HG02798 (cell line): ENCODE data around the gene CD86.

ENCODE experiments used
- ATAC-seq: cut with Tn5 transposase; IDR thresholded peaks from one replicate; pipeline ENCODE4 v1.9.1; 2021; ENCODE audit warnings: mild to moderate bottlenecking; ENCODE audit not compliant: unreplicated experiment, poor library complexity

The CD86 gene

DNA sequence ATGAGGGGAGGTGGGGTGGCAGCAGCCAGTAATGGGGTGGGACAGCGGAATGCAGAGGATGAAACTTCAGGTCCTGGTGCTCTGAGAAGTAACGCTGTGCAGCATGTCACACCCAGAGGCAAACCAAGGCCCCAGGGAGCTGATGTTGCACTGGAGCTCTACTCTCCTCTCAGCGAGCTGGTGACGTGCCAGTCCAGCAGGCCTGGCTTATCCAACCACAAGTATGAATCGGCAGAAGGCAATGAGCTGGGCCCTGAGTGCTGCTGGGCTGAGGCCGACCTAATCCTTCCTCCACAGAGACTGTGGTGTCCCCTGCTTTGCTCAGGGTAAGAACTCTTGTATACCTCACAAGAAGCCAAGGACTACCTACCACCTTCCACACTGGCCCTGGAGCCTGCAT, 30.5 kb downstream of the CD86 start:
- no peak for ATAC-seq

DNA sequence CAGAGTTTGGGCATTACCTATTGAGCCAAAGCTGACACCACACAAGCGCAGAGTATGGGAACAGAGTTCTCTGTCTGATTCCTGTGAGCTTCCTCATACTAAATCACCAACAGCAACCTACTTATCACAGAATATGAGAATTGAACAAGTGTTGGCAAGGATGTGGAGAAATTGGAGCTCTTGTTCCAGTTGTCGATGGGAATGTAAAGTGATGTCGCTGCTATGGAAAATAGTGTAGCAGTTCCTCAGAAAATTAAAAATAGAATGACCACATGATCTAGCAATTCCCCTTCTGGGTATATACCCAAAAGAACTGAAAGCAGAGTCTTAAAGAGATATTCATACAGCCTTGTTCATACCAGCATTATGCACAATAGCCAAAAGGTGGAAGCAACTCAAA, 33.4 kb downstream of the CD86 start:
- ATAC-seq = no peak

DNA sequence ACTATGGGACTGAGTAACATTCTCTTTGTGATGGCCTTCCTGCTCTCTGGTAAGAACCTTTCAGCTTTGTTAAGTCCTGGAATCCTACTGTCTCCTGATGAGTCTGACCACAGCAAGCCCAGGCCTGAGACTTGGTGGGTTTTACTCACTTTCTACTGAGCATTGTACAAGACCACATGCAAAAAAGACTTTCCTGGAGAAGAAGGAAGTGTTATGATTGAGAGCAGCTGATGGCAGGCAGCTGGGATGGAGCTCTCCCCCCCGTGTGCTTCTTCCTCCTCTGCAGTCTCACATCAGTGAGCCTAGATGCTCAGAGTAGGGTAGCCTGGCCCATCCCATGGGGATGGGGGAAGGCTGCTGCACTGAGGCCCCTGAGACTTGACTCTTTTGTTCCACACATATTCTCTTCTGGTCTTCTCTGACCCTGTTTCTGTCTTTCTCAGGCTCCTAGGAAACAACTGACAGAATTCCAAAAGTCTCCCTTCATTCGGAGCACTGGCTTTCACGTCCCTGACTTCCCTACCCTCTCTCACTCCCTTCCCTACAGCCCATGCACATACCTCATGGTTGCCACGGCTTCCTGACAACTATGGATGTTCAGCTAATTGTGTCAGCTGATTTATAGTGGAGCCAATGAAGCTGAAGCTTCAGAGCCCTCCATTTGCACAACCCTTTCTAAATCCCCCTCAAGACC, 36.6 kb downstream of the CD86 start:
- ATAC-seq = peak; percentile 44

DNA sequence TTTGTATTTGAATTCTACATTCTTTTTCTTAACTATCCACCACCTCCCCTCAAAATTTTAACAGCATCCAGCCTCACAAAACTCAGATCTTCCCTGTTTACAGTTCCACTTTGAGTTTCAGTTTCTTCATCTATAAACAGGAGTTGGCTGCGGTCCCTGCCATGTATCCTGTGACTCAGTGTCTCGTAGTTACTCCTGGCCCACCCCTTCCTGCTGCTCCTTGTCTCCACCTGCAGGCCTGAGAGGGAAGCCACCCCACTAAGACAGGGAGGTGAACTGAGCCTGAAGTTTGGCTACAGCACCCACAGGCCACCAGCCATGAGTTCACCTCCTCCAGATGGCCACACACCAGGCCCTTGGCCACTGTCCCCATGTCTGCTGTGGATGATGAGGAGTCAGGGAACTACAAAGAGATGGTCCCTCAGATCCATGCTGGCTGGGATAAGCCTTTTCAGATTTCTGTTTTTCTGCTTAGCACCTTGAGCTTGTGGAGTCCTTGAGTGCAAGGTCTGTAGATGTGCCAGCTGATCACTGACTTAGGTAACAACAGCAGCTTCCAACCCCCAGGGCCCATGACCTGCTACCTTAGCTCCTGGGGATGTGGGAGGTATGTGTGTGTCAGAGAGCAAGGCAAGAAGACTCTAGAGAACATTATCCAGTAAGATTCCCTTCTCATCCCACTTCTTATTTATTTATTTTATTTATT, 37.5 kb downstream of the CD86 start:
- ATAC-seq = peak; percentile 28

DNA sequence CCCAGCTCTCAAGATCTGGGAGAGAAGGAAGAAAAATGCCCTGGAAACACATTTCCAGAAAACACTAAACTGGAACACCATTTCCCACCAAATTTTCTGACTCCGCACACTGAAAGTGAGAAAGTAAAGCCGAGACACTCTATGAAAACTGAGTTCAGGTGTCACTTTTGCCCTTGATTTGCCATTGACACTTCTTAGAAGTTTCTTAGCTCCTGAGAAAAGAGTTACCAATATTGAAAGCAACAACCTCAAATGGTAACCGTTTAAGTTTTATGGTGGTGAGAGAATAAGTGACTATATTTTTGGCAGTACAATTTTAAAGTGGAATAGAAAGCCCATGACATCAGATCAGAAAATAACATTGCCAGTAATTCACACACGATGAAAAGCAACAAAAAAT, 39.0 kb downstream of the CD86 start:
- peak; percentile 58 for ATAC-seq

DNA sequence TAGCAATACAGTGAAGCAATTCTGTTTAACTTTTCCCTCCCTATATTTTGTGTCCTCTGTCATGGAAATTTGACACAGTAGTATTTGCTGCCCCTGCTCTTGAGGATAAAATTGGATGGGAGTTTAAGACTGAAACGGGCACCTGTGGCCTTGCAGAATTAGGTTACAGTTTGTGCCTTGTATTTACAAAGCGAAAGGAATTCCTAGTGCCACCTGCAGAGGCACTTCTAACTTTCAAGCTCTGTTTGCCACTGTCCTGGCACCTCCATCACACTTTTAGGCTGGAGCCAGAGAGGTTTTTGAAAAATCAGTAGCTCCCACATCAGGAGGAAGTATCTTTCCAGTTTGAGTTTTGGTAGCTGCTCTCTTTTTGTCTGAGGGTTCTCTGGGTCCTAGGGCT, 39.5 kb downstream of the CD86 start:
- ATAC-seq = no peak

DNA sequence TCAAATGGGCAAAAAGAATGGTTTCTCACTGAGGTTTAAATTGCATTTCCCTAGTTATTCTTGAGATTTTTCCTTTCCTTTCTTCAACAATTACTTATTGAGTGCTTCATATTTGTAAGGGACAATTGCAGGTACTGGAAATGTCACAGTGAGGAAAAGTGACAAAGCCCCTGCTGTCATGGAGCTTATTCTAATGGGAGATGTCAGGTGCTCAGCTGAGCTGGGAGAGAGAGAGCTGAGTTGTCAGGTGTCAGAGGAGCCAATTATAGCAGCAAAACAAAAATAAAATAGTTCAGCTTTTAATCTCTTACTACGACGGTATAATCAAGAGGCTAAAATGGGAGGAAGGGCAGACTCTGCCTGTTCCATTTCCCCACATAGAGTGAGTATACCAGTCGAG, 42.0 kb downstream of the CD86 start:
- ATAC-seq = no peak

DNA sequence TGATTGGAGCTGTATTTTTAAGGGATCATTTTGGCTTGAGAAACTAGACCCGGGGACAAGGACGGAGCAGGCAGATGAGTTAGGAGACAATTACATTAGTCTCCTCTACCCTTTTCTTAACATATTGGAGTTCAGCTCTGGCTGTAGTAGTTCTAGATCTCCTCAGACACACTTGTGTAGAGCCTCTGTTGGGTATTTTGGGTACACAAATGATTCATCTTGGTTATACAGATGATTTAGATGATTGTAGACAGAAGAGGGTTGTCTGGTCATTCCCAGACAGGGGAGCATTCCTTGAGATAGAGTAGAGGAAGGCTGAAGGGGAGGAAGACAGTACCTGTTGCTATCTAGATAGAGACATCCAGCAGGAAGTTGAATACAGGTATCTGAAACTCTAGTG, 43.4 kb downstream of the CD86 start:
- no peak for ATAC-seq

DNA sequence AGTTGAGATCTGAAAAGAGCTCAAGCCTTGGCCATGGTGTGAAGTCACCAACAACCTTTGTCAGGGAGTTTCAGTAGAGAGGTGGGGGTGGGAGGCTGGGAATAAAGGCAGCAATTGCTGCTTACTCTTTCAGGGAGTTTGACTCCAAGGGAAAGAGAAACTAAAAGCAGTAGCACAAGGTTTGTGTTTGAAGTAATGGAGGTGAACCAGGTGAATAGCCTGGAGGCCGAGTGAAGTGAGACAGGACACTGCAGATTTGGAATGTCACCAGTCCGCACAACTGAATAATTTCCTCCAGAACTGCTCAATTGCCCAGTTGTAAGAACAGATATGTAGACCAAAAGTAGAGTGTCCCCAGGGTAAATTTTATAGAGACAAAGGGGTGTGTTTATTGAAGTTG, 44.1 kb downstream of the CD86 start:
- no peak for ATAC-seq

DNA sequence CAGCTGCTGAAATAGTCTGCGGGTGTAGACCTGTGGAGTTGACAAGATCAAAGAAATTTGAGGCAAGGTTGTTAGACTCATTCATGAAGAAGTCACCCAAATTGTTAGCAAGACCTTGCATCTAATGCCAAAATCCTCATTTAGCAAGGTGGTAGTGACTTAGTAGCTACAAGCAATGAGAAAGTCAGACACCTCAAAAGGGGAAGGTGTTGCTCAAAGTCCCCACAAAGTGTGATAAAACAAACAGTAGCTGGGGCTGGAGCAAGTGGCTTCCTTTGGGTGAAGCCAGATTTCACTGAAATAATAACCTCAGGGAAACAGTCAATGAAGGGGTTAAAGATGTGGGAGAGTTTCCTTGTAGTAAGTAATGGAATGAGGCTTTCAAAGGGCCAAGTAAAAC, 44.9 kb downstream of the CD86 start:
- no peak for ATAC-seq

DNA sequence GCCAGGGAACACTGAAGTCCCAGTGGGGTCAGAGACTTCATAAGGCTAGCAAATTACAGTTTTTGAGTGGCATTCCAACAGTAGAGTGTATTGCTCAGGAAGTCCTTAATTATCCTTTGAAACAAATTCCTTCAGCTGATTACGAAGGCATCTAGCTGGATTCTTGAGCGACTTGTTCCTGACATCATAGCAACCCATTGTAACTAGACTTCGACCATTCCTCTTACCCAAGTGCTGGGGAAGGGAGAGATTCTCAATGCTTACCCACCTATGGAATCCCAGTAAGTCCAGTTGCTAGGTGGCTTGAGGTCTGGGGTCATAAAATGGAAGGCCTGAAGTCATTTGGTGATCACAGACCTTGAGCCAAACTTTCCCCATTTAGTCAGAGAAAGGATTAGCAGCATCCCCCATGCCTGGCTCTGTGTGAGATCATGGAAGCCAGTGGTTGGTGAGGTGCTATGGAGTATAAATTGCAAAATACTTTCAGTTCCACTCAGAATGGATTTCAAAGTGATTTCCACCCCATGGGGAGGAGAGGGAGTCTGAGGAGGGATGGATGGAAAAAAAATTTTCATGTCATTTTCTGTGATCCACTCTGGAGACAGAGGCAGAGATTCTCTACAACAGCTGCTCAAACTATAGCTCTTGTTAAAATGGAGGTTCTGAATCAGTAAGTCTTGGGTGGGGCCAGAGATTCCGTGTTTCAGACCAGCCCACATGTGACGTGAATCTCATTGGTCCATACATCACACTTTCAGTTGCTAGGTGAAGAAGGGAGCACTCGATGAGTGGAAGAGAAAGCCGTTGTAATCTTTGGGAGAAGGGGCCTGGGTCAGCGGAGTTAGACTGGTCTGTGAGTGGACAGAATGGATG, 45.7 kb downstream of the CD86 start:
- peak; percentile 34 for ATAC-seq

DNA sequence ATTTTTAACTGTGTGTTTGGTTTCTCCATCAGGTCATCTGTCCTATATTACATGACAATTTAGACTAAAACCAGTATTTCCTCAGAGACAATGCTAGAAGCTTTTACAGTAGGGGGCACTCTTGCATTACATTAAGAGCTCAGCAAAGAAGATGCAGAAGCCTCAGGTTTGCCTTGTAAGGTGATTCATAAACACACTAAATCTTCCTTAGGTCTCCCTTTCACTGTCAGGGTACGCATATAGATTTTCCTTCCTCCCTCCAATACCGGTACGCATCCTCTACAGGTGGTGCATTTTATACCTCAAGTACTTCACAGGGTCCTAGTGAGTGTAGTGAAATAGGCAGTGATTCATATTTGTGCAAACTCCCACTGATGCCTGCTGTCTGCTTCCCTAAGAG, 46.5 kb downstream of the CD86 start:
- peak; percentile 39 for ATAC-seq

DNA sequence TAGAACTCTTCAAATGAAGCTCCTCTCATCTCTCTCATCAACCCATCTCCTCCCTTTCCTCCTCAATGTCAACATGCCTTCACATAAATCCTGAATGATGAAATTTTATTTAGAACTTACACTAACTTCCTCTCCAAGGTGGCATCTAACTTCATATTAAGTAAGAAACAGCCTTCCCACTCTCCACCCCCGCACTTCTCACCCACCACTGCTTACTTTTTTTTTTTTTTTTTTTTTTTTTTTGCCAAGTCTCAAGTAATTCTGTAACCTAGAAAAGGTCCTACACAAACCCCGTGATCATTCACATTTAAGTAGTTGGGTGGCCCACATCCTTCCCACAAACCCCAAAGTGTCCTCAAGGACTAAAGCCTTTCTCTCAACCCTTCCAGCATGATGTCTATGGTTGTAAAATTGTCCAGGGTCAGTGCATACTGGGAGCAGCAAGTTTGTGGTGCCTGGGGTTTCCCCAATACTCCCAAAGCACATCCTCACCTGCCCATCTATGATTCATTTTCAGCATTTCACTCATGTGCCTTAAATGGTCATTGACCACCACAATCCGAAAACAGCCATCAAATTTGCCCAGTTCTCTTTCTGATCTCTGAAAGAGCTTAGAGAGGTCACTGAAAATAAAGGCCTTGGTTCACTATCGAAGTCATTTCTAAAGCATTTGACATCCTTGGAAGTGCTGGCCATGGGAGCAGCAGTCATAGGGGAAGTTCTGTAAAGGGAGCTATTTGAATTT, 47.2 kb downstream of the CD86 start:
- ATAC-seq = peak; percentile 48

DNA sequence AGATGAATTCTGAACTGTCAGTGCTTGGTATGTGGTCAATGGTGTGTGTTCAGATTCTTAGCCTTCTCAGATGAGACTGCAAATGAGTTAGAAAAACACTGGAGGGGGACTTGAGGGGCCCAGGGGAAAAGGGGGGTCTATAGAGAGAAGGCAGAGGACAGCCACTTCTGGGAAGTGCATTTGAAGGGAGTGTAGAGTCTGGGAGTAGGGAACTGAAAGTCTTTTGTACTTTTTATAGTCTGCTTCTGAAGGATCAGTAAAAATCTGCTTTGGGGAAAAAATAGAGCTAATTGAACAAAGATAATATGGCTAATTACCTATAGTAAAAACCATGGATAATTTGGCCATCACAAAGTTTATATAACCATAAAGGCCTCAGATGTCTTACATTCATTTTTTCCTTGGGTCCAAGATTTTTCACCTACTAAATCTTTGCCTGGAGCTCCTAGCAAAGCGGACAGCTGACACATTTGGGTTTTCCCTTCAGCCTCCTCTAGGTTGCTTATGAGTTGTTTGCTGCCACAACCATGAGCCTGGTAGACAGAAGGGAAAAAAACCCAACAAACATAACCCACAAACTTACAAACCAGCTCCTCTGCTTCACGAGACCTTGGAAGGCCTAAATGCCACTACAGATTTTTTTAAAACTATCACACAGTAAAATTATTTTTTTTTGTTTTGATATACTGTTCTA, 48.8 kb downstream of the CD86 start:
- peak; percentile 28 for ATAC-seq

DNA sequence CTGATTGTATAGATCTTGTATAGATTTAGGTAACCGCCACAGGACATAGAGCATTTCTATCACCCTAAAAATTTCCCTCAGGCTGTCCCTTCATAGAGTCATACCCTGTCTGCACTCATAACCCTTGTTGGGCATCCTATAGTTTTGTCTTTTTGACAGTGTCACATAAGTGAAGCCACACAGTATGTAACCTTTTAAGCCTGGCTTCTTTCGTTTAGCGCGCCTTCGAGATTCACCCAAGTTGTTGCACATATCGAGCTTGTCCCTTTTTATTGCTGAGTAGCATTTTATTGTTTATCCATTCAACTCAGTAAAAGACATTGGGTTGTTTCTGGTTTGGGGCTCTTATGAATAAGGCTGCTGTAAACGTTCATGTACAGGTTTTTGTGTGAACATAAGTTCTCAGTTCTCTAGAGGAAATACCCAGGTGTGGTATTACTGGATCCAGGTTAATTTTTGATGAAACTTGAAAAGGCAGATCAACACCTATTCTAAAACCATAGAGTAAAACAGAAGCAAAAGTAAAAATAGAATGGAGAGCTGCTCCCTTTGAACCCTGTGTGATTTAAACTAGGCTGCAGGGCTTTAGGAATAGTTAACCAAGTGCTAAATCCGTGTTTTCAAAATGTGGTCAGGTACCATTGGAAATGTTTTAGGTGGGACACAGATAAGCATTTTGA, 49.5 kb downstream of the CD86 start:
- ATAC-seq = peak; percentile 27

DNA sequence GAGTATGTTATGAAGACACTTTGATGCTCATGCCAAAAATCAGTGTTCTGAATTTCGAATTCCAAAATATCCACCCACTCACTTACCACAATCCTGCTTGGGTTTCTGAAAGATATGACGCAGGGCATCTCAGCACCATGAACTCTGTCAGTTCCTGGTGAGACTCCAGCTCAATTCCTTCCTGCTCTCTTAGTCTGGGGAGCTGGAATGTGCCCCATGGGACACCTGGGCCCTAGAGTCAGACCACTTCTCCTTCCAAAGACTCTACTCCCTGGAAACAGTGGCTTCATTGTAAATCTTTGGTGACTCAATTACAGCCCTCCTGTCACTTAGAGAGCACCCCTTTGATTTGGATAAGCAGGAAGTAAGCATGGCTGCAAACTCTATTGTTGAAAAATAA, 50.5 kb downstream of the CD86 start:
- ATAC-seq = no peak

DNA sequence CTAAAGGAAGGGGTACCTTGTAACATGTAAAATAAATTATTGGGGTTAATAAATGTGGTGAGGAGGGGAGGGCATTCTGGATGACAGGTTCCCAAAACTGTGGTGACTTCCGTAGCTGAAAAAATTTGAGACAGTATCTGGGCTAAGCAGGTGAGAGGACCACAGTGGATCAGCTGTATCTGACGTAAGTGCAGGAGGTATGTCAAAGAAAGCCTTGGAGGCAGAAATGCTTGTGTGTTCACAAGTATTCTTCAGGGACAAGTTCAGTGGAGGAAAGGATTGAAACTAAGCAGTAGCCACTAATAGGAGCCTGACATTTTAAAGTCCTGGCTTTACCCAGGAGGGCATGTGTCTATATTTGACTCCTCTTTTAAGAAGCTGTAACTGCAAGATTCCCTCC, 52.0 kb downstream of the CD86 start:
- ATAC-seq = no peak

DNA sequence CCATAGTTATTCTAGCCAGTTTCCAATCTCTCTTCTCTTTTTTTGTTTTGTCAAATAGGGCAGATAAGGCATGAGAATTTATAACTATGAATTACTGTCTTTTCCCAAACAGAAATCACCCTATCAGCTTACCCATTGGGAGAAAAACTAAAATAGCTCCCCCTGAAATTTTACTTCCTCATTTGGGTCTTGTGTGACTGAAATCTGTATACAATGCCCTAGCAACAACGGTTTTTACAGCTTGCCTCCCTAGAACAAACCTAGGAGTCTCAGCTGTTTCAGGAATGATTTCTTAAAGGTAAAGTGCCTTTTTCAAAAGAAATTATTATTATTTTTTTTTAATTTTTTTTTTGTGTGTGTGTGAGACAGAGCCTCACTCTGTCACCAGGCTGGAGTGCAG, 56.8 kb downstream of the CD86 start:
- ATAC-seq = no peak

DNA sequence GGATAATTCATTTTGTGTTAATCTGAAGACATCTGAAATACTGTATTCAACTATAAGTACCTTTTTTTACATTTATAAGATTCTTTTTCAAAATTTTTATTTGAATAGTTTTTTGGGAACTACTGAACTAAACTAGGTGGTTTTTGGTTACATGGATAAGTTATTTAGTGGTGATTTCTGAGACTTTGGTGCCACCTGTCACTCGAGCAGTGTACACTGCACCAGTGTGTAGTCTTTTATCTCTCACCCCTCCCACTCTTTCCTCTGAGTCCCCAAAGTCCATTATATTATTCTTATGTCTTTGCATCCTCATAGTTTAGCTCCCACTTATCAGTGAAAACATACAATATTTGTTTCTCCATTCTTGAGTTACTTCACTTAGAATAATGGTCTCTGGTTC, 57.6 kb downstream of the CD86 start:
- ATAC-seq = no peak
